Measurements from ENCODE around the gene RAVER1. TPM values are rescaled to one million over a fixed set of nuclear protein-coding genes. Genes with fewer than 3 reads are reported as not detected.
A peak's percentile ranks its signal among the peaks of the same experiment; 100 is the strongest.

The RAVER1 gene
- total and polyA plus RNA-seq, 2 donors (not counting 1 experiment from before 2014, with no cell fraction given), result 2.3 to 5.6 TPM

- Histone ChIP-seq H3K27ac (ENCODE audit: insufficient read depth, low read length) (no peak overlapping the region), H3K4me2 (ENCODE audit: extremely low read depth, insufficient read depth, low read length) (no peak overlapping the region), H3K4me3 (replicated peaks in 1 of 4; ENCODE audit: control extremely low read depth in 1 of 4, insufficient read depth in 1 of 4, low read depth in 3 of 4, low read length in 4 of 4) (peak overlapping the region in 2 of 4 experiments; percentile 28 to 57), H3K36me3 (ENCODE audit: control insufficient read depth, insufficient read depth, low read length) (no peaks in the 10 kb centered on the region), H2AFZ (ENCODE audit: low read length) (no peak overlapping the region), H3K4me1 (ENCODE audit: control insufficient read depth, extremely low read depth, insufficient read depth, low read length) (peaks cover 13% of the 10 kb centered on the region), H3K79me2 (ENCODE audit: control insufficient read depth, insufficient read depth, low read length) (no peaks in the 10 kb centered on the region), H3K27me3 (ENCODE audit: control insufficient read depth, insufficient read depth, low read length) (peaks cover 49% of the 10 kb centered on the region), H3K9me3 (ENCODE audit: control insufficient read depth, insufficient read depth, low read depth, low read length) (no peaks in the 10 kb centered on the region), H4K20me1 (ENCODE audit: control insufficient read depth, extremely low read depth, insufficient read depth, low read length) (no peaks in the 10 kb centered on the region), H3K9ac (ENCODE audit: insufficient read depth, low read length) (no peak overlapping the region)
- DNase-seq (ENCODE audit: low read depth in 2 of 2), result no peak
- TF ChIP-seq CTCF (conservative IDR thresholded peaks at IDR 0.05 in 1 of 2, IDR thresholded peaks at IDR 0.05 in 1 of 2; ENCODE audit: low read depth in 1 of 2, low read length in 2 of 2) (no peak), EZH2 (IDR thresholded peaks at IDR 0.05; ENCODE audit: low read length, missing control alignments) (peak; percentile 60)
These were observed 40.3 kb downstream of the RAVER1 start for GRCh38 chr19:10292789-10293636.

DNA sequence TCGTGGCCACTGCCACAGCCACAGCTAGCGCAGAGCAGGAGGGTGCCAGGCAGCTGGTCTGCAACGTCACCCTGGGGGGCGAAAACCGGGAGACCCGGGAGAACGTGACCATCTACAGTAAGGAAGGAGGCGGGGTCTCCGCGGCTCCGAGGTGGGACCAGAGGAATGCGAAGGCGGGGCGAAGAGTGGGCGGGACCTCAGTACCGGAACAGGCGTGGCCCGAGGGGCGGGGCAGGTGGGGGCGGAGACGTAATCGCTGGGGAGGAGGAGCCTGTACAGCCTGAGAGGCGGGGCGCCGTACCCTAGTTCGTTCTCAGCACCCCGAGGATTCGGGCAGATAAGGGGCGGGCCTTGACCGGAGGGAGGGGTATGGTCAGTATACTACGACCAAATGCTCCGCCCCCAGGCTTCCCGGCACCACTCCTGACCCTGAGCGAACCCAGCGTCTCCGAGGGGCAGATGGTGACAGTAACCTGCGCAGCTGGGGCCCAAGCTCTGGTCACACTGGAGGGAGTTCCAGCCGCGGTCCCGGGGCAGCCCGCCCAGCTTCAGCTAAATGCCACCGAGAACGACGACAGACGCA is 41.0 kb downstream of the RAVER1 start:
- Histone ChIP-seq H3K36me3 (ENCODE audit: control insufficient read depth, insufficient read depth, low read length) (no peaks in the 10 kb centered on the region), H3K79me2 (ENCODE audit: control insufficient read depth, insufficient read depth, low read length) (no peaks in the 10 kb centered on the region), H4K20me1 (ENCODE audit: control insufficient read depth, extremely low read depth, insufficient read depth, low read length) (no peaks in the 10 kb centered on the region), H3K27ac (ENCODE audit: insufficient read depth, low read length) (no peak overlapping the region), H3K4me1 (ENCODE audit: control insufficient read depth, extremely low read depth, insufficient read depth, low read length) (peaks cover 13% of the 10 kb centered on the region), H3K4me2 (ENCODE audit: extremely low read depth, insufficient read depth, low read length) (peak overlapping the region; percentile 93), H2AFZ (ENCODE audit: low read length) (peak overlapping the region; percentile 36), H3K9ac (ENCODE audit: insufficient read depth, low read length) (no peak overlapping the region), H3K9me3 (ENCODE audit: control insufficient read depth, insufficient read depth, low read depth, low read length) (no peaks in the 10 kb centered on the region), H3K4me3 (replicated peaks in 1 of 4; ENCODE audit: control extremely low read depth in 1 of 4, insufficient read depth in 1 of 4, low read depth in 3 of 4, low read length in 4 of 4) (peak overlapping the region; percentile 47 to 60 (median 56)), H3K27me3 (ENCODE audit: control insufficient read depth, insufficient read depth, low read length) (peaks cover 55% of the 10 kb centered on the region)
- peak in 1 of 2 donors; percentile 59 for DNase-seq (ENCODE audit: low read depth in 2 of 2)
- TF ChIP-seq CTCF (conservative IDR thresholded peaks at IDR 0.05 in 1 of 2, IDR thresholded peaks at IDR 0.05 in 1 of 2; ENCODE audit: low read depth in 1 of 2, low read length in 2 of 2) (no peak), EZH2 (IDR thresholded peaks at IDR 0.05; ENCODE audit: low read length, missing control alignments) (no peak)

- Histone ChIP-seq H3K27ac (ENCODE audit: insufficient read depth, low read length) (no peak overlapping the region), H3K79me2 (ENCODE audit: control insufficient read depth, insufficient read depth, low read length) (no peaks in the 10 kb centered on the region), H3K36me3 (ENCODE audit: control insufficient read depth, insufficient read depth, low read length) (no peaks in the 10 kb centered on the region), H3K4me2 (ENCODE audit: extremely low read depth, insufficient read depth, low read length) (peak overlapping the region; percentile 93), H3K4me1 (ENCODE audit: control insufficient read depth, extremely low read depth, insufficient read depth, low read length) (peaks cover 13% of the 10 kb centered on the region), H2AFZ (ENCODE audit: low read length) (peak overlapping the region; percentile 36), H3K9ac (ENCODE audit: insufficient read depth, low read length) (no peak overlapping the region), H3K27me3 (ENCODE audit: control insufficient read depth, insufficient read depth, low read length) (peaks cover 55% of the 10 kb centered on the region), H3K4me3 (replicated peaks in 1 of 4; ENCODE audit: control extremely low read depth in 1 of 4, insufficient read depth in 1 of 4, low read depth in 3 of 4, low read length in 4 of 4) (peak overlapping the region; percentile 47 to 60 (median 56)), H3K9me3 (ENCODE audit: control insufficient read depth, insufficient read depth, low read depth, low read length) (no peaks in the 10 kb centered on the region), H4K20me1 (ENCODE audit: control insufficient read depth, extremely low read depth, insufficient read depth, low read length) (no peaks in the 10 kb centered on the region)
- no peak for DNase-seq (ENCODE audit: low read depth in 2 of 2)
- TF ChIP-seq CTCF (conservative IDR thresholded peaks at IDR 0.05 in 1 of 2, IDR thresholded peaks at IDR 0.05 in 1 of 2; ENCODE audit: low read depth in 1 of 2, low read length in 2 of 2), result no peak
- peak; percentile 54 for TF ChIP-seq EZH2 (IDR thresholded peaks at IDR 0.05; ENCODE audit: low read length, missing control alignments)
These were observed 41.6 kb downstream of the RAVER1 start for GRCh38 chr19:10291554-10292205.
